Measurements from ENCODE around the gene TAX1BP3. TPM values are rescaled to one million over a fixed set of nuclear protein-coding genes. Genes with fewer than 3 reads are reported as not detected.

TAX1BP3 gene
- total and polyA plus RNA-seq, 4 donors, result 11.9 to 27.7 (median 20.0) TPM

- H3K4me1 ChIP-seq (ENCODE audit: control insufficient read depth in 4 of 4, insufficient read depth in 4 of 4, low read length in 3 of 4), result no peaks in the 10 kb centered on the region
- H3K4me3 ChIP-seq (ENCODE audit: low read depth in 1 of 3, low read length in 3 of 3), result no peak overlapping the region
- 87% methylated on average over 11 of the region's 11 CpGs for WGBS
- peaks cover 0 to 3% (median under 1%) of the 10 kb centered on the region in 4 donors for H3K36me3 ChIP-seq (ENCODE audit: control insufficient read depth in 4 of 4, insufficient read depth in 3 of 4, low read depth in 1 of 4, low read length in 3 of 4)
- DNase-seq (ENCODE audit: low spot score), result no peak
- H3K27ac ChIP-seq (ENCODE audit: low read depth in 1 of 2, low read length in 2 of 2), result no peak overlapping the region
- H3K9me3 ChIP-seq (ENCODE audit: control insufficient read depth in 4 of 4, low read length in 3 of 4), result no peaks in the 10 kb centered on the region
- H3K27me3 ChIP-seq (ENCODE audit: control insufficient read depth in 4 of 4, insufficient read depth in 4 of 4, low read length in 3 of 4), result no peaks in the 10 kb centered on the region
- H3K9ac ChIP-seq (ENCODE audit: low read depth in 1 of 2, low read length in 2 of 2), result no peak overlapping the region
- no peak for TF ChIP-seq ZBTB33 (IDR thresholded peaks at IDR 0.05)
Measured at GRCh38 chr17:3675886-3676285, 7.5 kb upstream of the TAX1BP3 start.

DNA sequence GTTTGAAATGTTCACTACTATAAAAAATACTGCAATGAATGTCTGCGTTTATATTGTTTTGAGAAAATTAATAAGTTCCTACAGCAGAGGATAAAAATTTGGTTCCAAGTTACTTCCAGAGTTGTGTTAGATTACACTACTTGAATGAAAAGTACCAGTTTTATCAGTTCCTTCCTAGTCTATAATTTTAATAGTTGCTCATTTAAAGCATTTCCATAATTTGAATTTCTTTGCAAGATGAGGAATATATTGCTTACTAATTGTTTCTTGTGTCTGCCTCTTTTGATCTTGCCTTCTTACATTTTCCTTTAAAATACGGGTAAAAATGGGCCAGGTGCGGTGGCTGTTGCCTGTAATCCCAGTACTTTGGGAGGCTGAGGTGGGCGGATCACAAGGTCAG, 4.2 kb upstream of the TAX1BP3 start:
- peaks cover 0 to 20% (median 16%) of the 10 kb centered on the region in 4 donors for H3K4me1 ChIP-seq (ENCODE audit: control insufficient read depth in 4 of 4, insufficient read depth in 4 of 4, low read length in 3 of 4)
- H3K9ac ChIP-seq (ENCODE audit: low read depth in 1 of 2, low read length in 2 of 2), result no peak overlapping the region
- H3K27me3 ChIP-seq (ENCODE audit: control insufficient read depth in 4 of 4, insufficient read depth in 4 of 4, low read length in 3 of 4), result no peaks in the 10 kb centered on the region
- no peak overlapping the region for H3K27ac ChIP-seq (ENCODE audit: low read depth in 1 of 2, low read length in 2 of 2)
- H3K4me3 ChIP-seq (ENCODE audit: low read depth in 1 of 3, low read length in 3 of 3), result no peak overlapping the region
- no peaks in the 10 kb centered on the region for H3K9me3 ChIP-seq (ENCODE audit: control insufficient read depth in 4 of 4, low read length in 3 of 4)
- no peak for DNase-seq (ENCODE audit: low spot score)
- WGBS, result 98% methylated on average over 4 of the region's 4 CpGs
- TF ChIP-seq HNF4A (conservative IDR thresholded peaks at IDR 0.05) (no peak), TAF1 (conservative IDR thresholded peaks at IDR 0.05) (no peak), NR2F2 (IDR thresholded peaks at IDR 0.05) (no peak), ZBTB33 (IDR thresholded peaks at IDR 0.05) (no peak), YY1 (IDR thresholded peaks at IDR 0.05) (no peak), RXRA (IDR thresholded peaks at IDR 0.05) (no peak), SP1 (IDR thresholded peaks at IDR 0.05) (no peak)
- TF ChIP-seq, protein P1, sequence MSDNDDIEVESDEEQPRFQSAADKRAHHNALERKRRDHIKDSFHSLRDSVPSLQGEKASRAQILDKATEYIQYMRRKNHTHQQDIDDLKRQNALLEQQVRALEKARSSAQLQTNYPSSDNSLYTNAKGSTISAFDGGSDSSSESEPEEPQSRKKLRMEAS (IDR thresholded peaks at IDR 0.05), result no peak
- TF ChIP-seq, protein P2, sequence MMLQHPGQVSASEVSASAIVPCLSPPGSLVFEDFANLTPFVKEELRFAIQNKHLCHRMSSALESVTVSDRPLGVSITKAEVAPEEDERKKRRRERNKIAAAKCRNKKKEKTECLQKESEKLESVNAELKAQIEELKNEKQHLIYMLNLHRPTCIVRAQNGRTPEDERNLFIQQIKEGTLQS (IDR thresholded peaks at IDR 0.05), result no peak
- H3K36me3 ChIP-seq (ENCODE audit: control insufficient read depth in 4 of 4, insufficient read depth in 3 of 4, low read depth in 1 of 4, low read length in 3 of 4), result peaks cover 0 to 3% (median under 1%) of the 10 kb centered on the region in 4 donors

DNA sequence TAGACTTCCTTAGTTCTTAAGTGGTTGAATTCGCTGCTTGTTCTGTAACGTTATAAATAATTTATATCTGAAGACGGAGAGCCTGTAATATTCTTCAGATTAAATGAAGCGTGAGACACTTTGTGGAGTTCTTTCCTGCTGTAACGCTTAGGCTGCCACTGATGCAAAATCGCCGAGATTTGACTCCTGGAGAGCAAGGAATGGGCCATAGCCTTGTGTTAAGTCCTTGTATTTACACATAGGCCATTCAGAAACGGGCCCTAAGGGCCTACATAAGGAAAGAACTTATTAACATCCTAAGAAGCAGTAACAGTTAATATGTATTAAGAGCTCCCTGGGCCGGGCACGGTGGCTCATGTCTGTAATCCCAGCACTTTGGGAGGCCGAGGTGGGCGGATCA, 1.2 kb upstream of the TAX1BP3 start:
- Histone ChIP-seq H3K27ac (ENCODE audit: low read depth in 1 of 2, low read length in 2 of 2) (no peak overlapping the region), H3K4me3 (ENCODE audit: low read depth in 1 of 3, low read length in 3 of 3) (peak overlapping the region in 2 of 3 donors; percentile 94 to 98), H3K9ac (ENCODE audit: low read depth in 1 of 2, low read length in 2 of 2) (peak overlapping the region; percentile 12 to 46), H3K9me3 (ENCODE audit: control insufficient read depth in 4 of 4, low read length in 3 of 4) (no peaks in the 10 kb centered on the region), H3K36me3 (ENCODE audit: control insufficient read depth in 4 of 4, insufficient read depth in 3 of 4, low read depth in 1 of 4, low read length in 3 of 4) (peaks cover 0 to 3% (median under 1%) of the 10 kb centered on the region in 4 donors), H3K27me3 (ENCODE audit: control insufficient read depth in 4 of 4, insufficient read depth in 4 of 4, low read length in 3 of 4) (no peaks in the 10 kb centered on the region), H3K4me1 (ENCODE audit: control insufficient read depth in 4 of 4, insufficient read depth in 4 of 4, low read length in 3 of 4) (peaks cover 0 to 24% (median 23%) of the 10 kb centered on the region in 4 donors)
- 49% methylated on average over 12 of the region's 12 CpGs for WGBS
- no peak for DNase-seq (ENCODE audit: low spot score)
- TF ChIP-seq YY1 (IDR thresholded peaks at IDR 0.05) (no peak), GABPA (IDR thresholded peaks at IDR 0.05 in 1 of 2, conservative IDR thresholded peaks at IDR 0.05 in 1 of 2) (no peak), RXRA (IDR thresholded peaks at IDR 0.05) (no peak), JUND (IDR thresholded peaks at IDR 0.05) (no peak), TAF1 (conservative IDR thresholded peaks at IDR 0.05) (no peak), EGR1 (IDR thresholded peaks at IDR 0.05; ENCODE audit: low read depth in 2 of 2) (no peak), HNF4A (conservative IDR thresholded peaks at IDR 0.05) (no peak), FOXA1 (IDR thresholded peaks at IDR 0.05) (no peak), NR2F2 (IDR thresholded peaks at IDR 0.05) (no peak), SP1 (IDR thresholded peaks at IDR 0.05) (no peak), RAD21 (IDR thresholded peaks at IDR 0.05) (no peak), ZBTB33 (IDR thresholded peaks at IDR 0.05) (no peak)
- TF ChIP-seq, protein P3, sequence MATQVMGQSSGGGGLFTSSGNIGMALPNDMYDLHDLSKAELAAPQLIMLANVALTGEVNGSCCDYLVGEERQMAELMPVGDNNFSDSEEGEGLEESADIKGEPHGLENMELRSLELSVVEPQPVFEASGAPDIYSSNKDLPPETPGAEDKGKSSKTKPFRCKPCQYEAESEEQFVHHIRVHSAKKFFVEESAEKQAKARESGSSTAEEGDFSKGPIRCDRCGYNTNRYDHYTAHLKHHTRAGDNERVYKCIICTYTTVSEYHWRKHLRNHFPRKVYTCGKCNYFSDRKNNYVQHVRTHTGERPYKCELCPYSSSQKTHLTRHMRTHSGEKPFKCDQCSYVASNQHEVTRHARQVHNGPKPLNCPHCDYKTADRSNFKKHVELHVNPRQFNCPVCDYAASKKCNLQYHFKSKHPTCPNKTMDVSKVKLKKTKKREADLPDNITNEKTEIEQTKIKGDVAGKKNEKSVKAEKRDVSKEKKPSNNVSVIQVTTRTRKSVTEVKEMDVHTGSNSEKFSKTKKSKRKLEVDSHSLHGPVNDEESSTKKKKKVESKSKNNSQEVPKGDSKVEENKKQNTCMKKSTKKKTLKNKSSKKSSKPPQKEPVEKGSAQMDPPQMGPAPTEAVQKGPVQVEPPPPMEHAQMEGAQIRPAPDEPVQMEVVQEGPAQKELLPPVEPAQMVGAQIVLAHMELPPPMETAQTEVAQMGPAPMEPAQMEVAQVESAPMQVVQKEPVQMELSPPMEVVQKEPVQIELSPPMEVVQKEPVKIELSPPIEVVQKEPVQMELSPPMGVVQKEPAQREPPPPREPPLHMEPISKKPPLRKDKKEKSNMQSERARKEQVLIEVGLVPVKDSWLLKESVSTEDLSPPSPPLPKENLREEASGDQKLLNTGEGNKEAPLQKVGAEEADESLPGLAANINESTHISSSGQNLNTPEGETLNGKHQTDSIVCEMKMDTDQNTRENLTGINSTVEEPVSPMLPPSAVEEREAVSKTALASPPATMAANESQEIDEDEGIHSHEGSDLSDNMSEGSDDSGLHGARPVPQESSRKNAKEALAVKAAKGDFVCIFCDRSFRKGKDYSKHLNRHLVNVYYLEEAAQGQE (IDR thresholded peaks at IDR 0.05), result no peak
- TF ChIP-seq, protein P2 (IDR thresholded peaks at IDR 0.05), result no peak
- TF ChIP-seq, protein P1 (IDR thresholded peaks at IDR 0.05), result no peak

Data from liver (tissue), 9 donors.